Stimulated activated naive CD8-positive, alpha-beta T cell treated with anti-CD3 and anti-CD28 coated beads, Interleukin-15, Interleukin-2, amounts not matched to agents 100 ng/mL and 50 ng/mL, for 24 hours (primary cell): ENCODE data around the gene CDADC1.

Experiments
- H3K27ac Mint-ChIP-seq: one replicate; pipeline ENCODE4 v1.8.0; 2021; ENCODE audit warnings: mild to moderate bottlenecking, mixed read lengths
- H3K27me3 Mint-ChIP-seq: one replicate; pipeline ENCODE4 v1.8.0; 2021; ENCODE audit warnings: mixed read lengths
- H3K36me3 Mint-ChIP-seq: one replicate; pipeline ENCODE4 v1.8.0; 2021; ENCODE audit warnings: low read depth, mixed read lengths
- H3K4me1 Mint-ChIP-seq: one replicate; pipeline ENCODE4 v1.8.0; 2021; ENCODE audit warnings: low read depth, mixed read lengths
- H3K4me3 Mint-ChIP-seq: one replicate; pipeline ENCODE4 v1.8.0; 2021; ENCODE audit warnings: mild to moderate bottlenecking, mixed read lengths
- H3K9me3 Mint-ChIP-seq: one replicate; pipeline ENCODE4 v1.8.0; 2021; ENCODE audit warnings: mixed read lengths

CDADC1 gene

GRCh38 chr13:49329831-49330545 lies 82.3 kb downstream of the CDADC1 start:
- Mint-ChIP-seq H3K9me3 (no peaks in the 10 kb centered on the region), H3K4me3 (no peak overlapping the region), H3K27me3 (no peaks in the 10 kb centered on the region), H3K27ac (no peak overlapping the region), H3K36me3 (no peaks in the 10 kb centered on the region), H3K4me1 (no peaks in the 10 kb centered on the region)

GRCh38 chr13:49330546-49330864 lies 82.8 kb downstream of the CDADC1 start:
- H3K27ac Mint-ChIP-seq = no peak overlapping the region

GRCh38 chr13:49336655-49337054 lies 88.9 kb downstream of the CDADC1 start:
- Mint-ChIP-seq H3K27ac (no peak overlapping the region), H3K27me3 (no peaks in the 10 kb centered on the region), H3K9me3 (no peaks in the 10 kb centered on the region), H3K4me1 (no peaks in the 10 kb centered on the region), H3K36me3 (peaks cover 3% of the 10 kb centered on the region), H3K4me3 (no peak overlapping the region)

More at GRCh38 chr13:49330546-49330864, 82.8 kb downstream of the CDADC1 start:
- H3K36me3 Mint-ChIP-seq = no peaks in the 10 kb centered on the region
- no peak overlapping the region for H3K4me3 Mint-ChIP-seq
- H3K4me1 Mint-ChIP-seq = no peaks in the 10 kb centered on the region
- H3K9me3 Mint-ChIP-seq = no peaks in the 10 kb centered on the region
- no peaks in the 10 kb centered on the region for H3K27me3 Mint-ChIP-seq

GRCh38 chr13:49340161-49340560 lies 92.4 kb downstream of the CDADC1 start:
- Mint-ChIP-seq H3K27ac (no peak overlapping the region), H3K36me3 (peaks cover 3% of the 10 kb centered on the region), H3K4me1 (no peaks in the 10 kb centered on the region)

GRCh38 chr13:49341517-49341916 lies 93.8 kb downstream of the CDADC1 start:
- Mint-ChIP-seq H3K4me1 (no peaks in the 10 kb centered on the region), H3K27ac (no peak overlapping the region), H3K9me3 (no peaks in the 10 kb centered on the region), H3K4me3 (no peak overlapping the region), H3K27me3 (no peaks in the 10 kb centered on the region), H3K36me3 (peaks cover 3% of the 10 kb centered on the region)

More at GRCh38 chr13:49340161-49340560, 92.4 kb downstream of the CDADC1 start:
- H3K9me3 Mint-ChIP-seq = no peaks in the 10 kb centered on the region
- H3K4me3 Mint-ChIP-seq = no peak overlapping the region
- no peaks in the 10 kb centered on the region for H3K27me3 Mint-ChIP-seq

GRCh38 chr13:49341941-49342340 lies 94.2 kb downstream of the CDADC1 start:
- Mint-ChIP-seq H3K27me3 (no peaks in the 10 kb centered on the region), H3K4me1 (no peaks in the 10 kb centered on the region), H3K36me3 (peaks cover 3% of the 10 kb centered on the region), H3K4me3 (no peak overlapping the region), H3K27ac (no peak overlapping the region), H3K9me3 (no peaks in the 10 kb centered on the region)

- H3K4me1 Mint-ChIP-seq = no peaks in the 10 kb centered on the region
- H3K27ac Mint-ChIP-seq = no peak overlapping the region
- H3K27me3 Mint-ChIP-seq = no peaks in the 10 kb centered on the region
- H3K36me3 Mint-ChIP-seq = peaks cover 3% of the 10 kb centered on the region
- H3K4me3 Mint-ChIP-seq = no peak overlapping the region
- H3K9me3 Mint-ChIP-seq = no peaks in the 10 kb centered on the region
Measured at GRCh38 chr13:49342454-49342853, 94.7 kb downstream of the CDADC1 start.
